Stimulated activated naive CD4-positive, alpha-beta T cell (primary cell): Measurements from ENCODE around the gene DAP3.
"Not testable (repeated sequence)": the region's sequence is repeated elsewhere in the genome, so short reads cannot be mapped to it uniquely, and the experiment has no call there.

Experiments
- DNase-seq, 6 experiments: peaks; one replicate each; lab custom pipeline; 2025; lab: John Stamatoyannopoulos, UW

Gene DAP3

DNA sequence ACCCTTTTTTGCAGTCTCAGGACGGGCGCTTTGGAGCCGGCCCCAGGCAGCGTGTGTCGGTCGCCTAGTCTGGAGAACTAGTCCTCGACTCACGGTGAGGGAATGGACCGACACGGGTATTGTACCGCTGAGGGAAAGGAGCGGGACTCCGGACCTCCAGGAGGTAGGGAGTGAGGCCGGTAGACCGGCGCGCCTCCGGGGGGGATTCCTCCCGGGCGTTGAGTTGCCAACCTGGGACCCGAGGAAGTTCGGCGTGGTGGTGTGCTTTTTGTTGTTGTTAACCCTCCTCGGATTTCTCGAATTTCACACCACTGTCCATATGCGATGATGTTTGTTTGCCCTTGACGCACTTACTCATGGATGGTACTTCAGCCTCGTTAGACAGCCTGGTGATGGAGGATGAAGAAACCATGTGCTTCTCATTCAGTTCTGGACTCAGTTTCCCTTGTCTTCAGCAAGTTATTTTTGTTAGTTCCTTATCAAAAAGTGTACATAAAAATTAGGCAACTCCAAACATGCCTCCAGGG, at the start of gene DAP3:
DAP3 (plus strand) TSS at position 11 of the 527 bp plus-strand sequence. CDS start 20,689 bp downstream, outside the sequence.
- not testable (repeated sequence) for DNase-seq

DNA sequence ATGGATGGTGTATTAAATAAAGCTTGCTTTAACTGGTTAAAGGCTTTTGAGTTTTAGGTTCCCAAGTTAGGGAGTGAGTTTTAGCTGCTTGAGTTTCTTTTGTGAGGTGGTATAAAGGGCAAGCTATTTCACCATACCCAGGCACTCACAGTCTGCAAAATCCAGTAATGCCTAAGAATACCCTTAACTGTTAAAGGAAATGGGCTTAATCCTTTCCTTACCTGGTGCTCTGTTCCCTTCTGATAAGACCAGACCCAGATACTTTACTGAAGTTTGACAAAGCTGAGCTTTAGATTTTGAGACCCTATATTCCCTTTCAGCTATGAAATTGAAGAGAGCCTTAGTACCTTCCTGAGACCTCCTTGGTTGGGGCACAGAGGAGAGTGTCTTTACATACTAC, 48.5 kb upstream of the DAP3 start:
- DNase-seq: no peak

DNA sequence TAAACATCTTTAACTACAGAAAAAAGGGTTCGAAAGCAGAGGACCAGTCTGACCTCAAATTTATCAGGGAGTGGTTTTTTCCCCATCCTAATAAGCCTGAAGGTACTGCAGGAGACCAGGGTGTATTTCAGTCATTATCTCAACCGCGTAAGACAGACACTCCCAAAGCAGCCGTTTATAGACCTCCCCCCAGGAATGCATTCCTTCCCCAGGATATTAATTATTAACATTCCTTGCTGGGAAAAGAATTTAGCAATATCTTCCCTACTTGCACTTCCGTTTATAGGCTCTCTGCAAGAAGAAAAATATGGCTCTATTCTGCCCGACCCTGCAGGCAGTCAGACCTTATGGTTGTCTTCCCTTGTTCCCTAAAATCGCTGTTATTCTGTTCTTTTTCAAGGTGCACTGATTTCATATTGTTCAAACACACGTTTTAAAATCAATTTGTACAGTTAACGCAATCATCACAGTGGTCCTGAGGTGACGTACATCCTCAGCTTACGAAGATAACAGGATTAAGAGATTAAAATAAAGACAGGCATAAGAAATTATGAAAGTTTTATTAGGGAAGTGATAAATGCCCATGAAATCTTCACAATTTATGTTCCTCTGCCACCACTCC, 46.2 kb upstream of the DAP3 start:
- DNase-seq: not testable (repeated sequence)

DNA sequence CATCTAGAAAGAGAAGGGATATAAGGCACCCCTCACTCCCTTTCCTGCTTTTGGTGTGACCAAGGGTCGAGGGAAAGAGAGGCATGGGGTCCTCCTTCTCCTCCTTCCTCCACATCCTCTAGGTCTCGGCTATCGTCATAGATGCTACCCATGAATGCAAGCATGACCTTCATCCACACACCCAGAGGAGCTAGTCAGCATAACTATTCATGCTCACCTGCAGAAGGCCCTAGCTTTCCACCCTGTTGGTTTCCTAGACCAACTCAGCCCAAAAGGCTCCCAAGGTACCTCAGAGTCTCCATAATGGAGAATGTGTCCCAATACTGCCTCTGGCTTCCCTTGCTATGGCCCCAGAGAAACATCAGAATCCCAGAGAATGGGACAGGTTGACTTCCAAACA, 45.7 kb upstream of the DAP3 start:
- DNase-seq: no peak

DNA sequence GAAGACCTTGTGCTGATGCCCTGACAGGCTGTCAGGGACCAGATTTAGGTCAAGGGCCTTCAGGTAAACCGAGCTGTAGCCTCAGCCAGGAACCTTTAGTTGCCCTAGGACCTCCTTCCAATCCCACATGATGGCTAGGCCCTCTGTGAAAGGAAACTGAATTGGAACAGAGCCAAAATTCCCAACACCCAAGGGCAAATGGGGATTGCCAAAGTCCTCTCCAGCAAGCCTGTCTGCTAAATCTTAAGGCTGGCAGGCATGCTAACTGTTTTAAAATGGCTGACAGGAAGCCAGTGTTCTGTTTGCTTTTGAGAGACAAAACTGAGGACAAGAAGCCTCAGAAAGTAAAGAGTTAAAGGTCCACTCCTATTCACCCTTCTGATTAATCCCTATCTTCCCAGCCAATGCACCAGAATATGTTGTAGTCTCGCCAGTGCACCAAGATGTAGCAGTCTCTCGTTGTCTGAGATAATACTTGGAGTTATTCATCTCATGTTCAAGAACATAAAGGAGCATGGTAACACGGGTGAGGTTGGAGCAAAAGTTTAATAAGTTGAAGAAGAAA, 43.8 kb upstream of the DAP3 start:
- DNase-seq: no peak

DNA sequence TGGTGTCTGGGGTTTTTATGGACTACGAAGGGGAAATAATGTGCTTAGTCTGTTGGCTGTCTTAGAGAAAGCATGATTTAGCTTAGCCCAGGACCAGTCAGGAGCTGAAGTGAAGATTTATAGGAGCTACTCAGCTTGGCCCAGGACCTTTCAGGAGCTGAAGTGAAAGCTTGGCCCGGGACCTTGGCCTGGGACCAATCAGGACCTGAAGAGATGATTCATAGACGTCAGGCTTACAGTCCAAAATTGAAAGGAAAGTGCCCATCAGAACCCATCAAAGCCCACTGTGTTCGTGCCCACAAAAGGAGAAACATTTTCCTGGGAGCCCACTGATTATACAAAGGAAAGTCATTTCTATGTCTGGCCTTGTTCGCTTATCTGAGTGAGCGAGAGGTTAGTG, 43.2 kb upstream of the DAP3 start:
- no peak for DNase-seq

DNA sequence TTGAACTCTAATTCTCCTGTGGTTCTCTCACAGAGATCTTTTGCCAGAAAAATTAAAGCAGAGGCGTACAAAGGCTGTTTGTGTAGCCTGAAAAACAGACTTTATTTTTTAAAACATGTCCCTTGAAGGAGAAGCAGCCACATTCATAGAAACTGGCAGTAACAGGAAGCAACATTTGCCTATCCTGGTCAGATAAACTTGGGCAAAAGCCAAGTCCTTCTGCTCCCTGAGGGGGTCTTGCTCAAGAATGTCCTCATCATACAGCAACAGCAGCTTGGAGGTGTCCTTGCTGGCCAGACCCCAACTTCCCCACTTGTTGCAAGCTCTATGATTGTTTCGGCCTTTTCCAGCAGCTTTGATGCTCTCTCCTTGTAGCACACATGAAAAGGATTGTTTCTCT, 42.6 kb upstream of the DAP3 start:
- no peak for DNase-seq

DNA sequence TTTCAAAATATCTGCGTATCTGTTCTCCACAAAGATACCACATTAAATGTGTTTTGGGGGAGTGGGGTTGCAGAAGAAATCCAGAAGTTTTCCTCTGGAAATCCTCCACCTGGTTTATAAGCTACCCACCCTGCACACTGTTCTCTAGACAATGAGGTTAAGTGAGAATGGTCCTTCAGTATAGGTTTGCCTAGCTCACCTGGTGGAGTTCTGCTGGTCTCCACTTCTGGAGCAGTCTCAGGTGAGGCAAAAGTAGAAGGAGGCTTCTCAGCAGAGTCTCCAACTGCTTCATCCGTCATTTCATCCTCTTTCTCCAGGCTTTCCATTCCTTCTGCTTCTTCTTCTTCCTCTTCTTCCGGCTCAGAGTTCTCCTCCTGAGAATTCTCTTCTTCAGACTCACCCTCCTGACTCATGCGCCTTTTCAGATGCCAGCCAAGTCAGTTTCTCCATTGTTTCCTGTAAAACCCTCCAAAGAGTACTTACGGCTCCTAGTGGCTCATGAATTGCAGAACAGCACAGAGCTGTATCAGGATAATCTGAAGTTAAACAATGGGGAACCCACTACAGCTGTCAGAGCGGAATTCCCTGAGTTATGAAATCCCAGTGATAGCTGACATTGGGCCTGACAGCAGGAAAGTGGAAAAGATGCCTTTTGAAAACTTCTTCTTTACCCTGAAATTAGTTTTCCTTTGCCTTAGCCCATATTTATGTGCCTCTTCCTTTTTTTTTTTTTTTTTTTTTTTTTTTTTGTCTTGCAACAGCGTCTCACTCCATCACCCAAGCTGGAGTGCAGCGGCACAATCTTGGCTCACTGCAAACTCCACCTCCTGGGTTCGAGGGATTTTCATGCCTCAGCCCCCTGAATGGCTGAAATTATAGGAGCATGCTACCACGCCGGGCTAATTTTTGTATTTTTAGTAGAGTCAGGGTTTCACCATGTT, 40.4 kb upstream of the DAP3 start:
- no peak for DNase-seq

DNA sequence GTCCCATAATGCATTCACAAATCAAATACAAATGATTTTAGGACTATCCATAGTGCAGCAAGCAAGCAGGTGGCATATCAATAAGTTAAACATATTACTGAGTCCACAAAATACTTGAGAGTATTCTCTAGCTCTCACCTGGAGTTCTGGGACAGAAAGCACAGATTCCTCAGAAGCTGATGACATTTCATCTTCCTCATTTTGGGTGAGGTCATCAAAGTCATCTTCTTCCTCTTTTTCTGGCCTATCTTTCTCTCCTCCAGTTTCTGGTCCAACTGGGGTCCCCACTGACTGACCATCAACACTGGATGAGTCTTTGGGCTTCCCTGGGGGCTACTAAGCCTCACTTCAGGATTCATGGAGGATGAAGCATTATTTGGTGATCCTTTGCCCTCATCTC, 39.2 kb upstream of the DAP3 start:
- DNase-seq: no peak

DNA sequence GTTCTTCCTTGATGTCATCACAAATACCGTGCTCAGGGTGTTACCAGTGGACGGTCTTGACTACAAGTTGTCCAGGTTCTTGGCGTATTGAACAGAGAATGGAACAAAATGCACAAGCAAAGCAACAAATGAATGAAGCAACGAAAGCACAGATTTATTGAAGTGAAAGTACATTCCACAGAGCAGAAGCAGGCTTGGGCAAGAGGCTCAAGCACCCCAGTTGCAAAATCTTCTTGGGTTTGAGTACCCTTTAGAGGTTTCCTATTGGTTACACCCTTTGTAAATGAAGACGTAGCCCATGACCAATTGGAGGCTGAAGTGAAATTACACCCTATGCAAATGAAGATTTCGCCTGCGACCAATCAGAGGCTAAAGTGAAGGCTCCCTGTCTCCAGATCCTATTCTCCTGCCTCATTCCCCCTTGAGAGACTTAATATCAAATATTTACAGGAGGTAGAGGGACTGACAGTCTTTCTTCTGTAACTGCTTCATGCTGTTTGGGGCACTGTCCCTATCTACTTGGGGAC, 38.6 kb upstream of the DAP3 start:
- no peak for DNase-seq

DNA sequence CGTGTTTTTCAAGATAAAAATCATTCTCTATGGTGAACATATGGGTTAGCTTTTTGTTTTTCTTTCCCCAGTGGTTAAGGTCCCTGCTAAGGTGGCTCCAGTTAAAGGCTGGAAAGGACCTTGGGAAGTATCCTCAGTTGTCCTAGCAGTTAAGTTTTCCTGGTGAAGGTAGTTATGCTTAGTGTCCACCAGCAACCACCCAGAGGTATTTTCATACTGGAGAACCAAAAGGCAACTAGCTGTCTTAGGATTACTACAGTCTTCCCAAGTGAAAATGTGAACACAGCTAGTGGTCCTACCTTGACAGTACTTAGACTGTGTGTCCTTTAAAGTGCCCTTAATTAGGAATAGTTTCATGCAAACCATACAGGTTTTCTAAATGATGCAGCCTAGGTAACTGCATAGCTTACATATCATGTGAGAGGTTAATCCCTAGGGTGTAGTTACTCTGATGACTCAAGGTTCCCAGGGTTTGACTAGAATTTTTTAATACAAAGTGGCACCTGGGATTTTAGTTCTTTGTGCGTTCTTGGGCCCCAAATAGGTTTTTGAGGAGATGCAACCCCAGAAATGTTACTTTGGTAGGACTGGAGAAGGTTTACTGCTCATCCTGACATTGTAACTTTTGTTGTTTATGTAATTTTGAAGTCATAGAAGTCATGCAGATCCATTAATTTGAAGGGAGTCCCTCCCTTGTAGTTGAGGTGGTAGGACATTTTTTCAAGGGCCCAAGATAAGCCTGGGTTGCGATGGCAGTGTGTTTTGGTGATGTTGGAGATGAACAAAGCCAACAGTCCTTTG, 36.8 kb upstream of the DAP3 start:
- no peak for DNase-seq

DNA sequence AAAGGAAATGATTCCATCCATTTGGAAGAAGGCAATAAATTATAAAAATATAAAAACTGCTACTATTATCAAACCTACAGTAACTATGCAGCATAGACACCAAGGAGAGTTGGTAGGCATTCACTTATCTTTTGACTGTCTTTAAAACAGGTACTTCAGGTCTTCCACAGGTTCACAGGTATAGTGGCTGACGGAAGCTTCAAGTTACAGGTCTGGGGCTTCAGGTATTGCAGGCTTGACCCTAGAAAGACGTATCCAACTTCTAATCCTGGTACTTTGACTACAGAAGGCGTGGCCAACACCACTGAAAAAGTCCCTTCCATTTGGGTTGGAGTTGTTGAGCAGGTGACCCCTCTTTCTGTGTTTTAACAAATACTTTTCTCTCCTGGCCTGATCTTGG, 35.9 kb upstream of the DAP3 start:
- DNase-seq: no peak

DNA sequence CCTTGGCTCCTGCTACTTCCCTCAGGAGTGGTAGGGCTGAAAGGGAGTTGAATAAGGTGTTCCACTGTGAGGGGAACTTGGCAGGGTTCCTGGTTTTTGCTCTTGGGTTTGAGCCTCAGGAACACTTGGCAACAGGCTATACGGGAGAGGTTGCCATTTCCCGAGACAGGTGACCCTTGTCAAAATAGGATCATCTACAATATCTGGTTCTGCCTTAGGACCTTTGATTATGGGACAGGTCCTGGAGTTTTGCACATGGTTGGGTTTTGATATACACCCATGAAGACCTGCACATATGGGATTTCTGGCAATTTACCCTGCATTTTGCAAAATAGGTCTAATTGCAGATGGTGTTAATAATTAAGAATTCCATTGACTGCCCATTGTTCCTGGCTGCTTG, 31.4 kb upstream of the DAP3 start:
- DNase-seq: no peak

DNA sequence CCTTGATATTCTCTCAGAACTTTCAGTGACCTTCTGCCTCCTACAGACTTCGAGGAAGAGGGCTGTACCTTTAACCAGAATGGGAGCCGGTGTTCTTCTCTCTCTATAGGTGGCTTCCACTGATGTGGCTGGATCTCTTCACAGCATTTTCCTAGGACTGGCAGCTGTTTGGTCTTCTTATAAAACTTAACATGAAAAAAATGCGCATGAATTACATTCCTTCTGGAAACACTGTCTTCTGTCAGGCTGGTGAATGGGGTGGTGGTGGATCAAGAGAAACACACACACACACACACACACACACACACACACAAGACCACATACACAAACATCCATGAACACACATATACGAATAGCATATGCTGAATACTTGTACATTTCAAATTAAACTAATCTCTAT, 27.7 kb upstream of the DAP3 start:
- not testable (repeated sequence) for DNase-seq

DNA sequence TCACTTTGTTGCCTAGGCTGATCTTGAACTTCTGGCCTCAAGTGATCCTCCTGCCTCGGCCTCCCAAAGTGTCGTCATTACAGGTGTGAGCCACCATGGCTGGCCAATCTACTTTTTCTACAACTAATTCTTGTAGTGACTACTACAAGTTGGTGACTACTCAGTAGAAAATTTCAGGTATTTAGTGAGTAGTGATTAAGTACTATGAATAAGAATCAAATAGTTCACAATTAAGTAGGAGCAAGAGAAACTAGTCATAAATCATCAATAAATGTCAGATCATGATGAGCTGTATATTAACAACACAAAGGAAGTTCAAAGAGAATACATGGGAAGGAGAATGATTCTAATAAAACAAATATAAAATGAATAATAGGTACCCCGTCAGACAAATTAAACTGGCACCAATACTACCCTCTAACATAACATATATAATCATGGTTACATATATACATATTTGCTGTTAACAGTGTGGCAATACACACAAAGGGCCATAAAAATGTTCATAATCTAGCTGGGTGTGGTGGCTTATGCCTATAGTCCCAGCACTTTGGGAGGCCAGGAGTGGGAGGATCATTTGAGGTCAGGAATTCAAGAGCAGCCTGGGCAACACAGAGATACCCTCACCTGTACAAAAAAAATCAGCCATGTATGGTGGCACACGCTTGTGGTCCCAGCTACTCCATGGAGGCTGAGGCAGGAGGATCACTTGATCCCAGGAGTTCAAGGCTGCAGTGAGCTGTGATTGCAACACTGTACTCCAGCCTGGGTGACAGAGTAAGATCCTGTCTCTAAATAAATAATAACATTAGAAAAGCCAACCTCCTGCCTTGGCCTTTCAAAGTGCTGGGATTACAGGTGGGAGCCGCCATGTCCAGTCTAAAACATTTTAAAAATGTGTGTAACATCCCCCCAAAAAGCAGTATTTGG, 19.4 kb upstream of the DAP3 start:
- DNase-seq: no peak

DNA sequence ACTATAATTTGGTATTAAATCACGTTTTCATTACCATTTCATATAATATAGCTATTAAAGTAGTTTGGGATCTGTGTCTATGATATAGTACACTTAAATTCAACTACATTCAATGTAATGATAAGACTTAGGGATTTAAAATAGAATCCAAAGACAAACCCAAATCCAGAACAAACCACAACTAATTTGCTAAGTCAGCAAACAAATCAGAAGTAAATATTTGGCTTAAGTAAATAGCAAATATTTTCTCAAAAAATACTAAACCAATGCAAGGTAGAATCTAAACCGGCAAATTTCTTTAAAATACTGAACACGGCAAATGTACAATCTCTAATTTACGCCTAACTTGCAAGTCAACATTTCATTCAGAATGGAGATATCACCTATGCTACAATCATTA, 17.1 kb upstream of the DAP3 start:
- no peak for DNase-seq

DNA sequence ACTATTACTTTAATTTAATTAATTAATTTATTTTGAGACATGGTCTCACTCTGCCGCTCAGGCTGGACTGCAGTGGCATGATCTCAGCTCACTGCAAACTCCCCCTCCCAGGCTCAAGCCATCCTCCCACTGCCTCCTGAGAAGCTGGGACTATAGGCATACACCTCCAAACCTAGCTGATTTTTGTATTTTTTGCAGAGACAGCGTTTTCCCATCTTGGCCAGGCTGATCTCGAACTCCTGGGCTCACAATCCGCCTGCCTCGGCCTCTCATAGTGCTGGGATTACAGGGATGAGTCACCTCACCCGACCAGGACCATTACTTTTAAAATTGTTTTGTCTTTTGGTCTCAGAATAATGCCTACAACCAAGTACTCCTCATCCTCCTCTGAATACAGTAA, 15.9 kb upstream of the DAP3 start:
- DNase-seq: no peak

DNA sequence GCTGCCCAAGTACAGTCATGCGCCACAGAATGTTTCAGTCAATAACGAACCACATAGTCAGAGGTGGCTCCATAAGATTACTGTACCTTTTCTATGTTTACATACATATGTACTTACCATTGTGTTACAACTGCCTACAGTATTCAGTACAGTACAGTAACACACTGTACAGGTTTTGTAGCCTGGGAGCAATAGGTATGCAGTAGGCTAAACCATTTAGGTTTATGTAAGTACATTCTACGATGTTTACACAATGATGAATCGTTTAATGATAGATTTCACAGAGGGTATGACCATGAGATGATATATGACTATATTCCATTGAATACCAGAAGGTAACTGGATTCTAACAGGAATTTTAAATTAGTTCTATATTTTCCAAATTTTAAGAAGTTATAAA, 10.9 kb upstream of the DAP3 start:
- DNase-seq: no peak

DNA sequence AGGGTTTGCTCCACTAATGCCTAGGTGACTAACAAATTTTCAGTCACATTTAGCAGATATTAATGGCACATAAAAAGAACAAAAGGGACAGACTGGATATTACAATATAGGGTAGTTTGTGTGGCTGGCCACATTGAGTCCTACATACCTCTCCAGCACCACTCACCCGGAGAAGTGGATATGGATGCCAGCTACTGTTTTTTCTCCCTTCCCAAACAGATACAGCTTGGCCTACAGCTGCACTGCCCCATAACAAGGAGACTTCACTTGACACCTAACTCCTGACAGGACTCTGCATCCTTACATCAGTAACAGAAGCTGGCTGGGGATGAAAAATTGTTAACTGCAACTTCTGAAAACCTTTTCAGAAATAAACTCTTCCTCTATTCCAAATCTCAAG, 9.9 kb upstream of the DAP3 start:
- DNase-seq: not testable (repeated sequence)

DNA sequence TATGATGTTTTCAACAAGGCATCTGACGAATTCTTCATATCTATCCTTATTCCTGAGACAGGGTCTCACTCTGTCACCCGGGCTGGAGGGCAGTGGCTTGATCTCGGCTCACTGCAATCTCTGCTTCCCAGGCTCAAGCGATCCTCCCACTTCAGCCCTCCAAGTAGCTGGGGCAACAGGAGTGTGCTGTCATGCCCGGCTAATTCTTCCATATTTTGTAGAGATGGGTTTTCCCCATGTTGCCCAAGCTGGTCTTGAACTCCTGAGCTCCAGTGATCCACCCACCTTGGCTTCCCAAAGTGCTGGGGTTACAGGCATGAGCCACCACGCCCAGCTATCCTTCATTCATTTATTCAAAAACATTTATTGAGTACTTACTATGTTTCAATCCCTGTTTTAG, 8.4 kb upstream of the DAP3 start:
- DNase-seq: no peak

DNA sequence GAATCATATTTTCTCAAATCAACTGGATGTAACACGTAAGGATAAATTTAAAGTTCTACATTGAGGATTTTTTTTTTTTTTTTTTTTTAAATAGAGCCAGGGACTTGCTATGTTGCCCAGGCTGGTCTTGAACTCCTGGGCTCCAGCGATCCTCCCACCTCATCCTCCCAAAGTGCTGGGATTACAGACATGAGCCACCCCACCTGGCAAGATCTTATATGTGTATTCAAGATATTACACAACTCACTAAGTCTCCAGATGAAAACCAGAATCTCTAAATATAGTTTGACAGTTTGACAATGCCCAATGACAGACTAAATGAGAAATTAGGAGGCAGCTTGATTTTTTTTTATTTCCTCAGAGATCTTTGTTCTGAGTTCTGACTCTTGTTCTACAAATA, 7.1 kb upstream of the DAP3 start:
- DNase-seq: no peak
